Activated B cell treated with CpG ODN at 0.5 μM for 24 hours (primary cell): Measurements from ENCODE around the gene DUXB. TPM values are rescaled to one million over a fixed set of nuclear protein-coding genes. Genes with fewer than 3 reads are reported as not detected.

Experiments
- ATAC-seq: fragments of 200-7000 bp; cut with Tn5 transposase; one replicate; pipeline ENCODE4 v1.10.0; 2021; ENCODE audit warnings: low read depth, mild to moderate bottlenecking, moderate library complexity
- CTCF ChIA-PET: fragments of 350-600 bp; sonication (Branson Sonifier 250); formaldehyde crosslinking; loops from one replicate; lab custom pipeline; 2021; ENCODE audit warnings: antibody characterized with exemption; lab: Charles Lee
- POLR2A ChIA-PET: fragments of 350-600 bp; sonication (Branson Sonifier 250); formaldehyde crosslinking; loops from one replicate; lab custom pipeline; 2021; ENCODE audit warnings: antibody characterized with exemption; lab: Charles Lee
- DNase-seq: peaks from one replicate; pipeline ENCODE4 v3.0.0; 2022
- H3K27ac Mint-ChIP-seq: one replicate; pipeline ENCODE4 v1.8.0; 2020; ENCODE audit warnings: mixed read lengths
- H3K27me3 Mint-ChIP-seq: one replicate; pipeline ENCODE4 v1.8.0; 2021; ENCODE audit warnings: mixed read lengths
- H3K36me3 Mint-ChIP-seq: one replicate; pipeline ENCODE4 v1.8.0; 2021; ENCODE audit warnings: low read depth, mixed read lengths
- H3K4me1 Mint-ChIP-seq: one replicate; pipeline ENCODE4 v1.8.0; 2021; ENCODE audit warnings: mixed read lengths
- H3K4me3 Mint-ChIP-seq: one replicate; pipeline ENCODE4 v1.8.0; 2020; ENCODE audit warnings: mild to moderate bottlenecking, mixed read lengths
- H3K9me3 Mint-ChIP-seq: one replicate; pipeline ENCODE4 v1.8.0; 2020; ENCODE audit warnings: mixed read lengths
- intact Hi-C: fragments of 100-400 bp; cut with micrococcal nuclease; formaldehyde crosslinking; loops from one replicate; pipeline ENCODE4 v1.15.1; 2024
- total RNA-seq: library from RNA; stranded (reverse); gene quantifications from 2 replicates; pipeline ENCODE4 v1.2.3, GENCODE V29; 2022
- TF ChIP-seq, protein P1 (sequence below): fragments of 200-600 bp; IDR thresholded peaks from one replicate; pipeline ENCODE4 v1.8.0; 2022; ENCODE audit warnings: antibody characterized with exemption, mild to moderate bottlenecking

DUXB gene
- total RNA-seq, 1 donor from 2014 or later, result not detected

DNA sequence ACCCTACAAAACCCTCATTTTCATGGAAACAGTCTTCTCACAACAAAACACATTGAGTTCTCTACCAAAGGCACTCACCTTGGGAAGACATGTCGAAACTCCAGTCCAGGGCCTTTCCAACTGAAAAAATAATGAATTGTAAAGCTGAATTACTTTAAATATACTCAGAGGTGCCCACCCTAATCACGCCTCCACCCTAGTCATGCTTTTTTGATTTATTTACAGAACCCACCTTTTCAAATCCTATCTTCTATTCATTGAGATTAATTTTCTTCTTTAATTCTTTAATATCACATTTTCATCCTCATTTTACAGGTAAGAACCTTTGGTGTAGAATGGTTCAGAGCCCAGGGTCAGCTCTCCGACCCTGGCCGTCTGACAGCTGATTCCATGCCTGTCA lies 24.4 kb downstream of the DUXB start, which contains the start of gene CPHXL2:
CPHXL2 (minus strand) TSS at position 101 of the 400 bp plus-strand sequence; CDS start at position 91, 10 bp downstream.
- ATAC-seq (no peak), DNase-seq (no peak)
- intact Hi-C loops, result no loop called here
- no peaks in the 10 kb centered on the region for H3K27me3 Mint-ChIP-seq
- H3K36me3 Mint-ChIP-seq, result no peaks in the 10 kb centered on the region
- TF ChIP-seq, protein P1, sequence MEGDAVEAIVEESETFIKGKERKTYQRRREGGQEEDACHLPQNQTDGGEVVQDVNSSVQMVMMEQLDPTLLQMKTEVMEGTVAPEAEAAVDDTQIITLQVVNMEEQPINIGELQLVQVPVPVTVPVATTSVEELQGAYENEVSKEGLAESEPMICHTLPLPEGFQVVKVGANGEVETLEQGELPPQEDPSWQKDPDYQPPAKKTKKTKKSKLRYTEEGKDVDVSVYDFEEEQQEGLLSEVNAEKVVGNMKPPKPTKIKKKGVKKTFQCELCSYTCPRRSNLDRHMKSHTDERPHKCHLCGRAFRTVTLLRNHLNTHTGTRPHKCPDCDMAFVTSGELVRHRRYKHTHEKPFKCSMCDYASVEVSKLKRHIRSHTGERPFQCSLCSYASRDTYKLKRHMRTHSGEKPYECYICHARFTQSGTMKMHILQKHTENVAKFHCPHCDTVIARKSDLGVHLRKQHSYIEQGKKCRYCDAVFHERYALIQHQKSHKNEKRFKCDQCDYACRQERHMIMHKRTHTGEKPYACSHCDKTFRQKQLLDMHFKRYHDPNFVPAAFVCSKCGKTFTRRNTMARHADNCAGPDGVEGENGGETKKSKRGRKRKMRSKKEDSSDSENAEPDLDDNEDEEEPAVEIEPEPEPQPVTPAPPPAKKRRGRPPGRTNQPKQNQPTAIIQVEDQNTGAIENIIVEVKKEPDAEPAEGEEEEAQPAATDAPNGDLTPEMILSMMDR, result no peak
- POLR2A ChIA-PET, result no interaction called here
- no peak within 1 kb of the TSS for H3K27ac Mint-ChIP-seq
- no peaks in the 10 kb centered on the region for H3K9me3 Mint-ChIP-seq
- CTCF ChIA-PET, result no interaction called here
- H3K4me1 Mint-ChIP-seq, result no peaks in the 10 kb centered on the region
- no peak within 1 kb of the TSS for H3K4me3 Mint-ChIP-seq

GRCh38 chr16:75667503-75667902 lies 33.8 kb downstream of the DUXB start:
- CTCF ChIA-PET, result no interaction called here
- Mint-ChIP-seq H3K4me1 (no peaks in the 10 kb centered on the region), H3K27ac (no peak overlapping the region)

GRCh38 chr16:75660726-75661302 lies 40.4 kb downstream of the DUXB start:
- ChIA-PET POLR2A (no interaction called here), CTCF (no interaction called here)
- peaks cover 40% of the 10 kb centered on the region for H3K36me3 Mint-ChIP-seq
- H3K27ac Mint-ChIP-seq, result no peak overlapping the region
- no peaks in the 10 kb centered on the region for H3K9me3 Mint-ChIP-seq
- H3K4me3 Mint-ChIP-seq, result no peak overlapping the region
- no peaks in the 10 kb centered on the region for H3K27me3 Mint-ChIP-seq
- ATAC-seq, result no peak
- TF ChIP-seq, protein P1, result no peak
- no peak for DNase-seq
- peaks cover 1% of the 10 kb centered on the region for H3K4me1 Mint-ChIP-seq
- intact Hi-C loops, result no loop called here

More at GRCh38 chr16:75667503-75667902, 33.8 kb downstream of the DUXB start:
- ATAC-seq, result no peak
- TF ChIP-seq, protein P1, result no peak
- DNase-seq, result no peak
- no peaks in the 10 kb centered on the region for H3K9me3 Mint-ChIP-seq
- intact Hi-C loops, result no loop called here
- no peaks in the 10 kb centered on the region for H3K36me3 Mint-ChIP-seq
- POLR2A ChIA-PET, result no interaction called here
- H3K27me3 Mint-ChIP-seq, result no peaks in the 10 kb centered on the region
- H3K4me3 Mint-ChIP-seq, result no peak overlapping the region

DNA sequence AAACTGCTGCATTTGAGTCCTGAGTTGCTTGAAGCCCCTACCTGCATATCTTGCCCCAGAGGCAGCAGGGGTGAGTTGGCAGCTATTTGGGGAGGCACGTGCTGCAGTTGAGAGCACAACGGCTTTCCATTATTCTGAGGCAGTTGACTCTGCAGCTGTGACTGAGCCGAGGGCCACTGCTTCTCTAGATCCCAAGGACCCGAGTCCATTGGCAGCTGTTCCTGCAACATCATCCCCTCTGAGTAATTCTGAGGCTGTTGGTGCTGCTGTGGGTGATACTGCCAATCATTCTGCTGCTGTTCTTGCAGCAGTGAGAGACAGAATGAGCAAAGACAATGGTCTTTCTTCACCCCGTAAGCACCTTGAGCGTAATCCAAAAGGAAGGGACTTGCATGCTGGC lies 40.9 kb downstream of the DUXB start:
- Mint-ChIP-seq H3K27ac (no peak overlapping the region), H3K4me3 (no peak overlapping the region), H3K27me3 (no peaks in the 10 kb centered on the region), H3K36me3 (peaks cover 44% of the 10 kb centered on the region), H3K4me1 (peaks cover 1% of the 10 kb centered on the region), H3K9me3 (no peaks in the 10 kb centered on the region)
- intact Hi-C loops, result no loop called here
- DNase-seq (no peak), ATAC-seq (no peak)
- ChIA-PET CTCF (no interaction called here), POLR2A (interaction anchor here (0.6 to 0.8 kb wide), 2 partner anchors 12 to 1700 kb away, joined by 3 to 4 read pairs; partner anchors contain the start of gene TERF2IP)
- TF ChIP-seq, protein P1, result no peak

DNA sequence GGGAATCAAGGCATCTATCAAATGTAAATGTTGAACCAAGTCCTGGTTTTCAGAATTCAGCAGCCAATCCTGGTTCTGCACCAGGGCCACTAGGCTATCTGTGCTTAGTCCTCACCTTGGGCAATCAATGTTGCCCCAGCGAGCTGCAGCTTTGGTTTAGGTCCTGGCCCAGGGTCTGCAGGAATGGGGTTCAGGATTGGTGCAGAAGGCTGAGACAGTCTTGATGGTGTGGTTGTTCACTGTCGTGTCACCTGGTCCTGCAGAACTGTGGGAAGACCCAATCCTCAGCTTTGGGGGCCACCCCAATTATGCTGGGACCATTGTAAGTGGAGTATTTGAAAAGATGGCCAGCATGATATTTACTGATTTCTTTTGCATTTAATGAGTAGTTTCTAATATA lies 43.1 kb downstream of the DUXB start:
- no peak for ATAC-seq
- intact Hi-C loops, result no loop called here
- peaks cover 14% of the 10 kb centered on the region for H3K4me1 Mint-ChIP-seq
- CTCF ChIA-PET, result no interaction called here
- TF ChIP-seq, protein P1, result no peak
- H3K36me3 Mint-ChIP-seq, result peaks cover 60% of the 10 kb centered on the region
- H3K27me3 Mint-ChIP-seq, result no peaks in the 10 kb centered on the region
- no peaks in the 10 kb centered on the region for H3K9me3 Mint-ChIP-seq
- DNase-seq, result no peak
- no peak overlapping the region for H3K27ac Mint-ChIP-seq
- POLR2A ChIA-PET, result interaction anchor here (0.5 to 1.5 kb wide), 3 partner anchors 35 to 1105 kb away, joined by 3 read pairs; partner anchors contain the start of gene ADAT1
- H3K4me3 Mint-ChIP-seq, result no peak overlapping the region
